OCI-LY1 (cell line): ENCODE measurements around the gene GAB4.
"Not testable (repeated sequence)": the region's sequence is repeated elsewhere in the genome, so short reads cannot be mapped to it uniquely, and the experiment has no call there.

Experiments used
- H2AFZ ChIP-seq: fragments of 200-600 bp; sonication (generic), shearing (Covaris generic); 2 replicates; pipeline ENCODE4 v1.6.0; 2014; ENCODE audit warnings: antibody characterized with exemption, mild to moderate bottlenecking, low read length
- H3F3A ChIP-seq: fragments of 200-600 bp; sonication (generic), shearing (Covaris generic); 2 replicates; pipeline ENCODE4 v1.6.0; 2014; ENCODE audit warnings: mild to moderate bottlenecking, antibody characterized with exemption, low read length, moderate library complexity; ENCODE audit not compliant: insufficient read depth
- H3K27ac ChIP-seq: fragments of 200-600 bp; sonication (generic); 2 replicates; pipeline ENCODE4 v1.5.1; 2014; ENCODE audit warnings: low read length, mixed run types, mild to moderate bottlenecking, low read depth; ENCODE audit not compliant: poor library complexity, severe bottlenecking
- H3K27me3 ChIP-seq: fragments of 200-600 bp; sonication (generic); 2 replicates; pipeline ENCODE4 v1.6.0; 2014; ENCODE audit warnings: antibody characterized with exemption, mild to moderate bottlenecking, low read length, moderate library complexity; ENCODE audit not compliant: insufficient read depth
- H3K36me3 ChIP-seq: fragments of 200-600 bp; sonication (generic); 2 replicates; pipeline ENCODE4 v1.6.1; 2014; ENCODE audit warnings: mild to moderate bottlenecking, antibody characterized with exemption, low read length, moderate library complexity, mixed read lengths; ENCODE audit not compliant: insufficient read depth
- H3K4me1 ChIP-seq: fragments of 200-600 bp; sonication (generic); 2 replicates; pipeline ENCODE4 v1.5.1; 2014; ENCODE audit warnings: mild to moderate bottlenecking, low read length, moderate library complexity; ENCODE audit not compliant: insufficient read depth, severe bottlenecking
- H3K4me2 ChIP-seq: fragments of 200-600 bp; sonication (generic), shearing (Covaris generic); 2 replicates; pipeline ENCODE4 v1.6.1; 2014; ENCODE audit warnings: low read length
- H3K4me3 ChIP-seq: fragments of 200-600 bp; sonication (generic); 2 replicates; pipeline ENCODE4 v1.5.1; 2014; ENCODE audit warnings: low read length, low read depth, mild to moderate bottlenecking, mixed read lengths; ENCODE audit not compliant: poor library complexity, severe bottlenecking
- H3K79me2 ChIP-seq: fragments of 200-600 bp; shearing (Covaris generic); 2 replicates; pipeline ENCODE4 v1.6.1; 2016; ENCODE audit warnings: mixed run types, low read length, mixed read lengths; ENCODE audit not compliant: insufficient read depth
- H3K9ac ChIP-seq: fragments of 200-600 bp; sonication (generic), shearing (Covaris generic); 2 replicates; pipeline ENCODE4 v1.6.1; 2014; ENCODE audit warnings: mild to moderate bottlenecking, low read length, mixed read lengths
- H3K9me2 ChIP-seq: fragments of 200-600 bp; sonication (generic), shearing (Covaris generic); 2 replicates; pipeline ENCODE4 v1.6.1; 2014; ENCODE audit warnings: low read depth, mild to moderate bottlenecking, low read length, mixed read lengths
- H3K9me3 ChIP-seq: fragments of 200-600 bp; shearing (Covaris generic); 2 replicates; pipeline ENCODE4 v1.6.1; 2014; ENCODE audit warnings: low read length, mixed read lengths
- H4K20me1 ChIP-seq: fragments of 200-600 bp; sonication (generic), shearing (Covaris generic); 2 replicates; pipeline ENCODE4 v1.6.0; 2016; ENCODE audit warnings: mild to moderate bottlenecking, low read length; ENCODE audit not compliant: insufficient read depth
- CTCF ChIP-seq: fragments of 200-600 bp; sonication (generic), shearing (Covaris generic); IDR thresholded peaks from 2 replicates; pipeline ENCODE4 v1.5.1; 2017; ENCODE audit warnings: mild to moderate bottlenecking, antibody characterized with exemption, low read length, moderate library complexity, mixed read lengths
- EZH2 ChIP-seq: fragments of 200-600 bp; sonication (generic), shearing (Covaris generic); IDR thresholded peaks from 2 replicates; pipeline ENCODE4 v1.8.0; 2017; ENCODE audit warnings: borderline replicate concordance, mixed run types, mild to moderate bottlenecking, antibody characterized with exemption, low read length, moderate library complexity, mixed read lengths

The GAB4 gene

GRCh38 chr22:17035976-17036841, 28.2 kb upstream of the GAB4 start:
- not testable (repeated sequence) for H3F3A ChIP-seq, H2AFZ ChIP-seq, H3K4me2 ChIP-seq

DNA sequence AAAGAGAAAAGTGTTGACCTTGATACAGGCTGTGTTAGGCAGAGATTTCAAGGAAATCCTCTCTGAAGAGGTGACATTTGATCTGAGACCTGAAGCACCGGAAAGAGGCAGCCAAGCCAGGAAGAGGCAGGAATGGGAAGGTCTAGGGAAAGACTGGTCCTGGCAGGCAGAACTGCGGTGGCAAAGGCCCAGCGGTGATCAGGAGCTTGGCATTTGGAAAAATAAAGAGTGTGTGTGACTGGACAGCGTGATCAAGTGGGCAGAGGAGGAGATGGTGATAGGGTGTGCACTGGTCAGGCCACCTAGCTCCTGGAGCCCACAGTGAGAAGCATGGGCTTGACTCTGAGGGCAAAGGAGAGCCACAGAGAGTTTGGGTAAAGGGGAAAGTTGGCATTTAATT, 27.2 kb upstream of the GAB4 start:
- Histone ChIP-seq H4K20me1 (no peaks in the 10 kb centered on the region), H3K4me3 (no peak overlapping the region), H3K27ac (no peak overlapping the region), H3K4me1 (no peaks in the 10 kb centered on the region), H3K79me2 (no peaks in the 10 kb centered on the region), H3K9ac (no peak overlapping the region), H3K4me2 (no peak overlapping the region), H3F3A (no peaks in the 10 kb centered on the region), H2AFZ (no peak overlapping the region), H3K27me3 (no peaks in the 10 kb centered on the region), H3K9me2 (no peaks in the 10 kb centered on the region), H3K9me3 (no peaks in the 10 kb centered on the region), H3K36me3 (no peaks in the 10 kb centered on the region)
- no peak for TF ChIP-seq CTCF
- no peak for TF ChIP-seq EZH2

More at GRCh38 chr22:17035976-17036841, 28.2 kb upstream of the GAB4 start:
- H3K27ac ChIP-seq, H3K4me1 ChIP-seq, H3K27me3 ChIP-seq, H3K4me3 ChIP-seq, H3K9ac ChIP-seq, H3K36me3 ChIP-seq, H3K9me2 ChIP-seq, H3K79me2 ChIP-seq, H4K20me1 ChIP-seq, H3K9me3 ChIP-seq: not testable (repeated sequence)

DNA sequence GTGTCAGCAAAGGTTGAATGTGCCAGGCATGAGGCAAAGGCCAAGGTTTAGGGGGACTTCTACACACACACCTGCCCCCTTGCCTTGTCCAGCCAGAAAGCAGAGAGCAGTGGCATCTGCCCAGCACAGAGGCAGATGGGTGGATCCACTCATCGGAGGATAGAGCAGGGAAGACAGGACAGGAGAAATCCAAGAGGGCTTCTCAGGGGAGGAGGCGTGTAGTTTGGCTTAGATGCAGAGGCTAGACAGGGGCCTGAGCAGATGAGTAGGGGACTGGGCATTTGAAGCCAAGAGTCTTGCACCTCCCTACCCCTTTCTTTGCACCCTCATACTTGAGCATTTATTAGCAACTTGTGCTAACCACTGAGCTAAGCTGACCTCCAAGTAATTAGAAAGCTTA, 26.5 kb upstream of the GAB4 start:
- H3K4me2 ChIP-seq, H3K36me3 ChIP-seq, H3K4me1 ChIP-seq, H3K9ac ChIP-seq, H3K27me3 ChIP-seq, H3K9me3 ChIP-seq, H3K79me2 ChIP-seq, H3F3A ChIP-seq, H3K9me2 ChIP-seq, H3K4me3 ChIP-seq, H2AFZ ChIP-seq, H4K20me1 ChIP-seq, H3K27ac ChIP-seq: not testable (repeated sequence)

GRCh38 chr22:17032277-17032676, 24.3 kb upstream of the GAB4 start:
- not testable (repeated sequence) for H3K9me2 ChIP-seq, H3K79me2 ChIP-seq, H3K27ac ChIP-seq, H3K9me3 ChIP-seq, H3K36me3 ChIP-seq, H4K20me1 ChIP-seq, H3K4me3 ChIP-seq, H3K4me2 ChIP-seq, H3K4me1 ChIP-seq, H3K9ac ChIP-seq, H2AFZ ChIP-seq, H3K27me3 ChIP-seq, H3F3A ChIP-seq

- not testable (repeated sequence) for H3K36me3 ChIP-seq, H3K9ac ChIP-seq, H3K27me3 ChIP-seq, H3K9me3 ChIP-seq, H3K4me1 ChIP-seq, H3F3A ChIP-seq, H2AFZ ChIP-seq, H3K9me2 ChIP-seq, H4K20me1 ChIP-seq, H3K4me2 ChIP-seq, H3K4me3 ChIP-seq, H3K79me2 ChIP-seq, H3K27ac ChIP-seq
These were observed 16.4 kb upstream of the GAB4 start for GRCh38 chr22:17024380-17024779.

- not testable (repeated sequence) for H3K36me3 ChIP-seq, H3K27me3 ChIP-seq, H3K9me3 ChIP-seq, H3K27ac ChIP-seq, H3K9me2 ChIP-seq, H3K4me1 ChIP-seq, H3K79me2 ChIP-seq, H2AFZ ChIP-seq, H3K4me3 ChIP-seq, H4K20me1 ChIP-seq, H3K9ac ChIP-seq, H3K4me2 ChIP-seq, H3F3A ChIP-seq
These were observed 7.5 kb upstream of the GAB4 start for GRCh38 chr22:17015552-17015951.

GRCh38 chr22:17014101-17014440, 6.0 kb upstream of the GAB4 start:
- not testable (repeated sequence) for H3K79me2 ChIP-seq, H3K4me2 ChIP-seq, H2AFZ ChIP-seq, H4K20me1 ChIP-seq, H3K9ac ChIP-seq, H3K27me3 ChIP-seq, H3K4me1 ChIP-seq, H3K9me3 ChIP-seq, H3F3A ChIP-seq, H3K27ac ChIP-seq, H3K36me3 ChIP-seq, H3K4me3 ChIP-seq, H3K9me2 ChIP-seq
